H9 (cell line): Measurements from ENCODE around the gene FAU. TPM values are rescaled to one million over a fixed set of nuclear protein-coding genes. Genes with fewer than 3 reads are reported as not detected.
A peak's percentile ranks its signal among the peaks of the same experiment; 100 is the strongest.

Source experiments
- DNase-seq: peaks from one replicate; pipeline ENCODE4 v3.0.0-alpha.2; 2017
- H2AFZ ChIP-seq: one replicate; pipeline ENCODE4 v1.6.1; 2013; ENCODE audit warnings: mild to moderate bottlenecking, low read length, control low read depth, moderate library complexity
- H2AK5ac ChIP-seq: 2 replicates; pipeline ENCODE4 v1.6.1; 2013; ENCODE audit warnings: low read length, control low read depth, mixed read lengths; ENCODE audit not compliant: insufficient read length
- H2BK120ac ChIP-seq: one replicate; pipeline ENCODE4 v1.6.1; 2013; ENCODE audit warnings: low read depth, mild to moderate bottlenecking, low read length, control low read depth, inconsistent platforms; ENCODE audit not compliant: poor library complexity, severe bottlenecking
- H2BK12ac ChIP-seq: 2 replicates; pipeline ENCODE4 v1.6.1; 2013; ENCODE audit warnings: low read length, control low read depth, mixed read lengths, low read depth; ENCODE audit not compliant: insufficient read length
- H2BK15ac ChIP-seq: 2 replicates; pipeline ENCODE4 v1.6.1; 2013; ENCODE audit warnings: low read depth, low read length, control low read depth
- H2BK20ac ChIP-seq: one replicate; pipeline ENCODE4 v1.6.1; 2013; ENCODE audit warnings: low read depth, mild to moderate bottlenecking, low read length, control low read depth, inconsistent platforms; ENCODE audit not compliant: poor library complexity, severe bottlenecking
- H2BK5ac ChIP-seq: 2 replicates; pipeline ENCODE4 v1.6.1; 2013; ENCODE audit warnings: low read length, control low read depth, mixed read lengths; ENCODE audit not compliant: insufficient read length
- H3K14ac ChIP-seq: 2 replicates; pipeline ENCODE4 v1.6.1; 2013; ENCODE audit warnings: low read length, control low read depth; ENCODE audit not compliant: insufficient read depth
- H3K18ac ChIP-seq: 2 replicates; pipeline ENCODE4 v1.6.1; 2013; ENCODE audit warnings: low read depth, mild to moderate bottlenecking, mixed read lengths, low read length, control low read depth; ENCODE audit not compliant: insufficient read length
- H3K23ac ChIP-seq: 2 replicates; pipeline ENCODE4 v1.6.1; 2013; ENCODE audit warnings: low read length, control low read depth, mixed read lengths, low read depth; ENCODE audit not compliant: insufficient read length
- H3K23me2 ChIP-seq: 2 replicates; pipeline ENCODE4 v1.6.1; 2013; ENCODE audit warnings: low read depth, mild to moderate bottlenecking, mixed read lengths, low read length, control low read depth; ENCODE audit not compliant: insufficient read length, poor library complexity, severe bottlenecking
- H3K27ac ChIP-seq: 2 replicates; pipeline ENCODE4 v1.5.1; 2013; ENCODE audit warnings: low read length, control low read depth, mixed read lengths, low read depth; ENCODE audit not compliant: insufficient read length
- H3K27me3 ChIP-seq: 2 replicates; pipeline ENCODE4 v1.6.1; 2013; ENCODE audit warnings: low read length, control low read depth, inconsistent platforms; ENCODE audit not compliant: insufficient read depth
- H3K4ac ChIP-seq: 2 replicates; pipeline ENCODE4 v1.6.1; 2013; ENCODE audit warnings: low read depth, mild to moderate bottlenecking, control low read depth, inconsistent platforms, low read length, moderate library complexity
- H3K4me1 ChIP-seq: 2 replicates; pipeline ENCODE4 v1.6.1; 2013; ENCODE audit warnings: low read length, control low read depth, inconsistent platforms; ENCODE audit not compliant: insufficient read depth
- H3K4me2 ChIP-seq: 2 replicates; pipeline ENCODE4 v1.6.1; 2013; ENCODE audit warnings: low read length, control low read depth, mixed read lengths; ENCODE audit not compliant: insufficient read length, insufficient read depth
- H3K56ac ChIP-seq: 2 replicates; pipeline ENCODE4 v1.6.1; 2013; ENCODE audit warnings: low read depth, mild to moderate bottlenecking, mixed read lengths, low read length, control low read depth; ENCODE audit not compliant: insufficient read length
- H3K79me1 ChIP-seq: 2 replicates; pipeline ENCODE4 v1.6.1; 2013; ENCODE audit warnings: low read depth, mild to moderate bottlenecking, moderate library complexity, low read length, control low read depth, inconsistent platforms; ENCODE audit not compliant: insufficient read depth, poor library complexity, severe bottlenecking
- H3K79me2 ChIP-seq: 2 replicates; pipeline ENCODE4 v1.6.1; 2013; ENCODE audit warnings: low read length, control low read depth, inconsistent platforms; ENCODE audit not compliant: insufficient read depth
- H3K9ac ChIP-seq: 2 replicates; pipeline ENCODE4 v1.6.1; 2013; ENCODE audit warnings: low read length, control low read depth, mixed read lengths; ENCODE audit not compliant: insufficient read length; ENCODE audit errors: extremely low read depth
- H3K9me3 ChIP-seq: one replicate; pipeline ENCODE4 v1.6.1; 2013; ENCODE audit warnings: low read depth, low read length, inconsistent platforms; ENCODE audit not compliant: control insufficient read depth
- H3T11ph ChIP-seq: one replicate; pipeline ENCODE4 v1.6.1; 2013; ENCODE audit warnings: mild to moderate bottlenecking, low read length, control low read depth, inconsistent platforms
- H4K20me1 ChIP-seq: one replicate; pipeline ENCODE4 v1.6.1; 2013; ENCODE audit not compliant: control insufficient read depth, insufficient read length, insufficient read depth
- H4K5ac ChIP-seq: 2 replicates; pipeline ENCODE4 v1.6.1; 2013; ENCODE audit warnings: low read depth, mild to moderate bottlenecking, mixed read lengths, low read length, control low read depth; ENCODE audit not compliant: insufficient read length
- H4K8ac ChIP-seq: replicated peaks from 2 replicates; pipeline ENCODE4 v1.6.1; 2013; ENCODE audit warnings: low read length, control low read depth, mixed read lengths, low read depth; ENCODE audit not compliant: insufficient read length
- H4K91ac ChIP-seq: 2 replicates; pipeline ENCODE4 v1.6.1; 2013; ENCODE audit warnings: low read depth, mild to moderate bottlenecking, moderate library complexity, mixed read lengths, low read length, control low read depth; ENCODE audit not compliant: insufficient read length
- H3K27ac Mint-ChIP-seq, 3 experiments: 2 replicates in 2 of 3; 3 replicates in 1 of 3; pipeline ENCODE4 v1.8.0; 2020 to 2021; ENCODE audit warnings: mixed read lengths in 3 of 3, mild to moderate bottlenecking in 1 of 3, moderate library complexity in 1 of 3
- H3K27me3 Mint-ChIP-seq: 2 replicates; pipeline ENCODE4 v1.8.0; 2021; ENCODE audit warnings: low read depth, mild to moderate bottlenecking, moderate library complexity, mixed read lengths
- H3K36me3 Mint-ChIP-seq, 3 experiments: 2 replicates in 2 of 3; 3 replicates in 1 of 3; pipeline ENCODE4 v1.8.0; 2020 to 2021; ENCODE audit warnings: low read depth in 3 of 3, mixed read lengths in 3 of 3; ENCODE audit not compliant: insufficient read depth in 1 of 3
- H3K4me1 Mint-ChIP-seq, 2 experiments: 2 replicates each; pipeline ENCODE4 v1.8.0; 2020; ENCODE audit warnings: mixed read lengths in 2 of 2
- H3K4me3 Mint-ChIP-seq, 2 experiments: 2 replicates in 1 of 2; 3 replicates in 1 of 2; pipeline ENCODE4 v1.8.0; 2020 to 2021; ENCODE audit warnings: mild to moderate bottlenecking in 2 of 2, mixed read lengths in 2 of 2, moderate library complexity in 1 of 2
- H3K9me3 Mint-ChIP-seq, 2 experiments: 2 replicates in 1 of 2; 3 replicates in 1 of 2; pipeline ENCODE4 v1.8.0; 2020; ENCODE audit warnings: mild to moderate bottlenecking in 2 of 2, mixed read lengths in 2 of 2, moderate library complexity in 1 of 2
- CTCF ChIP-seq: fragments of 200-600 bp; sonication (generic); conservative IDR thresholded peaks from 3 replicates; pipeline ENCODE4 v1.8.0; 2021; ENCODE audit warnings: antibody characterized with exemption, mild to moderate bottlenecking
- WGBS: extraction: QIAGEN DNeasy Blood & Tissue Kit; methylation state at CpG from one replicate; pipeline ENCODE4 v1.1.7; 2013; ENCODE audit warnings: missing lambda C conversion rate, low lambda C conversion rate, mixed read lengths; ENCODE audit not compliant: insufficient read length; ENCODE audit errors: extremely low coverage; 5-methylcytosine and 5-hydroxymethylcytosine counted together
- total RNA-seq: library from RNA; stranded (reverse); gene quantifications from 2 replicates; pipeline ENCODE4 v1.2.1, GENCODE V29; 2021

Gene FAU
- total RNA-seq, 1 experiment from 2014 or later, result 898 TPM

DNA sequence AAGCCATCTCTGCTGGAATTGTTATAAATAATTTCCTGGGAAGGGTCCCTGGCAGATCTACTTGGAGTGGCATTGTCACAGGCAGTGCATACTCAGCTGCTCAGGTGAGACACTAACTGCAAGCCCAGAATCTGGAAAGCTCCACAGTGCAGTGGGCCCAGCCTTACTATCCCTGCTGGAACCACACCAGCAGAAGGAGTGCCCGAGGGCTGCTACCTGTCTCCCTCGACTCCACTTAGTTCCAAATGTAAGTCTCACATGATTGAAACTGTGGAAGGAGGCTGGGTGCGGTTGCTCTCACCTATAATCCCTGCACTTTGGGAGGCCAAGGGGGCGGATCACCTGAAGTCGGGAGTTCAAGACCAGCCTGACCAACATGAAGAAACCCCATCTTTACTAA lies 26.7 kb upstream of the FAU start:
- Histone ChIP-seq H3K79me1 (no peaks in the 10 kb centered on the region), H3K27me3 (no peaks in the 10 kb centered on the region), H4K91ac (no peak overlapping the region), H3K4me1 (no peaks in the 10 kb centered on the region), H3K27ac (no peak overlapping the region), H4K5ac (no peak overlapping the region), H2BK15ac (no peak overlapping the region; the same call in 1 of the 2 replicates), H3K56ac (no peak overlapping the region), H3K9me3 (no peaks in the 10 kb centered on the region), H3T11ph (no peak overlapping the region), H3K4me2 (no peak overlapping the region), H2AK5ac (no peak overlapping the region), H2BK12ac (no peak overlapping the region), H3K18ac (no peak overlapping the region), H3K23me2 (no peaks in the 10 kb centered on the region), H3K9ac (no peak overlapping the region), H3K4ac (no peak overlapping the region), H2BK20ac (no peak overlapping the region), H4K20me1 (no peaks in the 10 kb centered on the region), H2BK5ac (no peak overlapping the region), H3K14ac (no peak overlapping the region), H2AFZ (no peak overlapping the region), H3K23ac (no peak overlapping the region), H4K8ac (no peak overlapping the region), H2BK120ac (no peak overlapping the region), H3K79me2 (no peaks in the 10 kb centered on the region)
- TF ChIP-seq CTCF, result no peak
- no CpG with 5 or more reads among the region's 5 CpGs for WGBS
- DNase-seq, result no peak
- Mint-ChIP-seq H3K4me1 (peaks cover 5 to 6% of the 10 kb centered on the region in 2 experiments; a peak in 3 of 4 replicates), H3K27ac (peak overlapping the region in 1 of 3 experiments; percentile 50; a peak in 1 of 7 replicates), H3K9me3 (peaks cover 5 to 8% of the 10 kb centered on the region in 2 experiments; a peak in 4 of 5 replicates), H3K27me3 (peaks cover 22% of the 10 kb centered on the region), H3K36me3 (no peaks in the 10 kb centered on the region), H3K4me3 (no peak overlapping the region)
